D341Med (cell line): ENCODE measurements around the gene CREB5.

ENCODE experiments used
- DNase-seq: peaks from one replicate; pipeline ENCODE4 v3.0.0; 2012; ENCODE audit warnings: low spot score

Gene CREB5

DNA sequence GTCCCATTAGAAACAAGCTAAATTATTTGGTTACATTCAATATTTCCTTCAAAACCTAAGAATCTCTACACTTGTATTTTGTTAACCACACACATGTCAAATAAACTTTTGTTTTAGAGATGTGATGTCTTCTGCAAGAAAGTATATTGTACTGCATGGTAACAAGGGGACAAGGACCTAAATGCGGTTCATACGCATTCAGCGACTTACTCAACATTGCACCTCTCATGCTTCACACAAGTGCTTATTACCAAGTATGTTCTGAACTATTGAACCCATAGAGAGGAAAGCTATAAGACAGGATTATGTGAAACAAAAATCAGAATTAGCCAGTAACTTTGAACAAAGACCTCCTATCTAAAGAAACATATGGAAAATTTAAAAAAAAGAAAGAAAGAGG, 68.3 kb downstream of the CREB5 start:
- no peak for DNase-seq

DNA sequence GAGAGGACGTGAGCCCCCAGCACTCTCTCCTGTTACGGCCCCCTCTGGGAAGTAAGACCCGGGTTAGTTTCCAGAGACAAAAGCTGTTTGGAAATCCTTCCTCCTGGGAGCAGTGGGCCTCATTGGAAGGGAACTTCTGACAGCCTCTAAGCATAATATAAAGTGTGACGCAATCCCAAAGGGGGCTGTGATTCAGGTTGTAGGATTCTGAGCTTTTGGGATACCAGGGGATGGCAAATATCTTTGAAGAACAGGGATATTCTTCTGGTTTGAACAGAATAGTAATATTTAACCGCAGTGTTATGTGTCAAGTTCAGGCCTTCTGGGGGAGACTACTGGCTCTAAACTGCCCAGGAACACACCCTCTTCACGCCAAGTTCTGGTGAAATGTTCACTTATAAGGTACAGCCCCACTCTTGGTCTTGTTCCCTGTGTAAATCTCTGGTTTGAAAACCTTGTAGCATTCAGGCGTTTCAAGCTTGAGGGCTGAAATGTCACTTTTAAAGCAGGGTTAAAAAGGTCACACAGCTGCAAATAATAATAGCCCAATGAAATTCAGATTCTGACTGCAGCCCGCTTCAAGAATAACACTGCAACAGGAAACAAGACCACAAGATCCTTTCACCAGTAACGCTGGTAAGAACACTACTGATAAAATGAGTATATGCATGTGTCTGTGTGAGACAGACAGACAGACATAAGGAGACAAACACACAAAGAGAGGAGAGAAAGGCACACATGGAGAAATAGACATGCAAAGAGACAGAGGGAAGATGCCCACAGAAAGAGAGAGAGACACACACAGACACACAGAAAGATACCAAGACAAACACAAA, 69.0 kb downstream of the CREB5 start:
- no peak for DNase-seq

DNA sequence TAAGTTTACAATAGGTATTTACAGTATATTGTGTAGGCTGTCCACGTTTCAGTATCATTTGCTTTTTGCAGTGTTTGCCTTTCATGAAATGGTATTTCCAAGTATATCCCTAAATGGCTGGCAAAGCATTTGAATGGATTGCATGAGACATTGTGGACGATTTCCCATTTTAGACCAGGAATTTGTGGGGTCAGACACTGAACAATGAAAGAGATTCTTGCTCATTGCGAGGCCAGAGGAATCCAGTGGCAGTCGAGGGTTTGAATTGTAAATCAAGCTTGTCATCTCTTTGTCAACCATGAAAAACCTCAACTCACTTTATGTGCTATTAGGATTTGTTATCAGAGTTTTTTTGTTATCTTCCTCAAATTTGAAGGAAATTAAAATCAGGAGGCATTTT, 70.8 kb downstream of the CREB5 start:
- no peak for DNase-seq

DNA sequence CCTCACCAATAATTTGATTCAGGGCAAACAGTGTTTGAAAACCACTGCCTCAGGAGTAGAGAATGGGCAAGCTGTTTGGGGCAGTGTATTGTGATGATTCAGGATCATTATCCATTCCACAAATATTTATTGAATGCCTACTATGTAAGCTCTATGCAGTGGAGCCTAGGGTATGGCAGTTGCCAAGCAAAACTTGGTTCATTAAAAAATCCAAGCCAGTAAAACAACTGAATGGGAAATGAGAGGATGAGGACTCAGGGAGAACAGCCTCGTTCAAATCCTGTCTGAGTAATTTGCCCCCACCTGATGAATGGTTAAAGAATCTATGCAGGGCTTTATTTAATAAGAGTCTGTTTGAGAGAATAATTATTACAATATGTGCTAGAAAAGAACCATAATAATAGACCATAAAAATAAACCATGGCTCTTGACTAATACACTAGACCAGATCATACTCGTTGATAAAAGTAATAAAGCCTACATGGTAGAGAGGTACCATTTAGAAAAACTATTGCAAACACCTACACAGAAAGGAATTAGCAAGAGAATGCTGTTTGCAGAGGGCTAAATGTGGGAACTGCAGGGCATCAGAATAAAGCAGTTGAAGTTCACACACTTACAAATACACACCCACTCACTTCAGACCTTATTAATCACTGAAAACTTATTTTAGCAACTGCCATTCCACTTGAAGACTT, 71.7 kb downstream of the CREB5 start:
- DNase-seq: no peak

- DNase-seq: no peak
These were observed 72.3 kb downstream of the CREB5 start for GRCh38 chr7:28484606-28484935.

DNA sequence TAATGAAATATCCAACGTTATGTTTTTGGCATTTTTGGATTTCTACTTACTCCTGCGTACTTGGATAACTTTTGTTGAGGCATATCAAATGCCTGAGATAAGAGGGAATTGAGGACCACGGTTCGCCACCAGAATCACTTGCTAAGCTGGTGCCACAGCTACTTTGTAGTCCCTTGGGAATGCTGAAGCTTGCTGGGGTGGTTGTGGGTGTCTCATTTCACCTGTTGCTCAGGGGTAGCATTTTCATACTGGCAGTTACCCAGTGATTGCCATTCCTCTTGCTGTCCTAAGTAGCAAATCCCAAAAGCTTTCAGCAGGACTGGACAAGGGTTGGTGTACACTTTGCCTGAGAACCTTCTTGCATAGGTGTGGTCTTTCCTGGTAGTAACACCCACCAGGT, 75.2 kb downstream of the CREB5 start:
- no peak for DNase-seq

DNA sequence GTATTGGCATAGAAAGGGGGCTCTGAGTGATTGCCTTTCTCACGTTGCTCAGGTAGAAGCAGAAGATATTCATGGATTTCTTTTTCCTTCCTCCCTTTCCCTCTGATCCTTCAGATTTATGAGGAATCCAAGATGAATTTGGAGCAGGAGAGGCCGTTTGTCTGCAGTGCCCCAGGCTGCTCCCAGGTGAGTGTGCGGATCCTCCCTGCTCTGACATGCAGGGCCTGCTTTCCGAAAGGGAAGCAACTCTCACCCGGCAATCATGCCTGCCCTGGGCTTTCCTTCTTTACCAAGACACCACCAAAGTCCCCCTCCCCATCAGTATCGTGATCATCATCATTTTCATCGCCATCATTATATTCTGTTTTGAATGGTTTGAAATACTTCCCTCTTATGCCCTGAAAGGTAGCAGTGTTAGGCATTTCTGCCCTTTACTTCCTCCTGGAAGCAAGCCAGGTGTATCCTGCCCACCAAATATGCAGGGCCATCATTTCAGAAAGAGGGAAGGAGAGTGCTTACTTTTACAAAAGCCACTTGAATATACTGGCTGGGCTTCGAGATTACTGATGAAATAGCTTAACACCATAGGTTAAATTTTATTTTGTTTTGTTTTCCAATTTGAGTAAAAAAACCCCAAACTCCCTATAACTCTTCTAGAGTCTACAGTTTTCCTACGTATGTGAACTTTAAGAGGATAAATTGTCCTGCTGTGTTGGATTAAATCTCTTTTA, 75.9 kb downstream of the CREB5 start:
- DNase-seq: no peak

GRCh38 chr7:28490831-28491230, 78.5 kb downstream of the CREB5 start:
- DNase-seq: no peak

DNA sequence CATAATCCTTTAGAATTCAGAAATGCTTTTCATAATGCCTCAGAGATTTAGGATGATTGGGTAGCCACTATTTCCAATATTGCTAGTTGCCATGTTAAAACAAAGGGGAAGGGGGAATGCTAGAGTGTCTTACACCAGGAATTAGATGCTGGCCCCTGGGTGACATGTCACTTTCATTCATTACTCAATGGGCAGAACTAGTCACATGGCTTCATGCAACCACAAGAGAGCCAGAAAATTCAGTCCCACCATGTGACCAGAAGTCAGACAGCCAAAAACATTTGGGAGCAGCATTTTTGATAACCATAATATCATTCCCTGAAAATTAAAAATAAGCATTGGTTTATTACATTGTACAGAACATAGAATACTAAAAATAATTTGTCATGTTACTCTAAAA, 81.2 kb downstream of the CREB5 start:
- DNase-seq: no peak

- no peak for DNase-seq
These were observed 84.7 kb downstream of the CREB5 start for GRCh38 chr7:28497009-28497408.

DNA sequence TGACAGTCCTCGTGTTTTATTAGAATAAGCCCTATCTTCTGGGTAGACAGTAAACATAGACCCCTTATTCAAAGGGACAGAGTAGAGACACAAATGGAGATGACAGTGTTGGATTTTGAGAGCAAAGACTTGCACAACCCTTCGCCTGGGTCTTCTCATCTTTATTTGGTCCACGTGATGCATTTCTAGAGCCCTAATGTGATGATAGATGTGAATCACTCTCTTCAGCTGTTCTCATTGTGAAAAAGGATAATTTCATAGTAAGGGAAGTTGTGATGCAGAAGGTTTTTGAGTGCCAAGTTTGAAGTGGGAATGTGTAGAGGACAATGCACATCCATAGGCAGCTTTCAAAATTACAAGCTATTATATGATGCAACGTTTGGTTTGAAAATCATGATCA, 86.3 kb downstream of the CREB5 start:
- DNase-seq: no peak

- DNase-seq: no peak
These were observed 87.8 kb downstream of the CREB5 start for GRCh38 chr7:28500138-28500537.

DNA sequence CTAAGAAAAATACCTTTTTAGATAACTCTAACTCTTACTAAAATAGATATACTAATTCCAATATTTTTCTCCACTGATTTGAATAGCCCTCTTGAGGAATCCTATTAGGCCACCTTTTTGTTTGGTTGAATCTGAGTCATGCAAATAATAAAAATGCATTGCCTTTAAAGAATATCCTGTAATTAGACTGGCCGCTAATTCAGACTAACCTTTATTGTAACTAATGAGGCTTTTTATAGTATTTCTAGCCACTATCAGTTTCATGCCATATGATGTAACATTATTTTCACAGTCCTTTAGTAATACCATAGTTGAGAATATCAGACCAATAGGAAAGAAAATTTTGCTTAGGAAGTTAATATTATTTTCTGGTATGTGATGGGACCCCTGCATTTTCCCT, 90.1 kb downstream of the CREB5 start:
- no peak for DNase-seq

- DNase-seq: no peak
These were observed 91.1 kb downstream of the CREB5 start for GRCh38 chr7:28503396-28503795.

DNA sequence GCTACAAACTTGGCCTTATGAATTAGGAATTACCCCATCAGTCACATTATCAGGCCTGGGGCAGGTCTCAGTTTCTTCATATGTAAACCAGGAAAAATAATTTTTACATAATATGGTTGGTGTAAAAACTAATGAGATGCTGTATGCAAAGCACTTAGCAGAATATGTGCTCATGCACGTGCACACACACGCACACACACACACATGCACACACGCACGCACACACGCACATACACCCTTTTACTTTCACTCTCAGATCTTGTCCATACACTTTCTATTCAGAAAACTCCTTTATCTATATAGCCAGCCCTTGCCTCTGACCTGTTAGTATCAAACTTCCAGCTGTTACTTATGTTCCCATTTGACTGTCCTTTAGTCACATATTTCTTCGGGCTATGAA, 92.7 kb downstream of the CREB5 start:
- no peak for DNase-seq

DNA sequence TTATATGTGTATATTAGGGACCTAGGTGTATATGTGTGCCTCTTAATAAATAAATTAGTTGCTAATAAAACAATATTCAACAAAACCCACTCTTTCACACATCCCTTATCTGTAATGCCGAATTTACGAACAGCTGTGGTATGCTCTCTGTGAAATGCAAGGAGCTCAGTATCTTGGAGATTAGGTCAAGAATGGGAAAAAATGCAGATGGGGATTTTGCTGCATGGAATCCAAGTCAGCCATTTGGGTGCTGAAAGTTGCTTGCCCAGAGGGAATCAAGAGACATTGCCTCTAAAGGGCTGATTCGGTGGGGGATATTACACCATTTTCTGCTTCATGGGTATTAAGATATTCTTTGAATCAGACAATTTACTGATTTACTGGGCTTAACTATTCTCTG, 93.5 kb downstream of the CREB5 start:
- DNase-seq: no peak

GRCh38 chr7:28507525-28508282, 95.4 kb downstream of the CREB5 start:
- no peak for DNase-seq

- no peak for DNase-seq
These were observed 97.1 kb downstream of the CREB5 start for GRCh38 chr7:28509251-28510025.

DNA sequence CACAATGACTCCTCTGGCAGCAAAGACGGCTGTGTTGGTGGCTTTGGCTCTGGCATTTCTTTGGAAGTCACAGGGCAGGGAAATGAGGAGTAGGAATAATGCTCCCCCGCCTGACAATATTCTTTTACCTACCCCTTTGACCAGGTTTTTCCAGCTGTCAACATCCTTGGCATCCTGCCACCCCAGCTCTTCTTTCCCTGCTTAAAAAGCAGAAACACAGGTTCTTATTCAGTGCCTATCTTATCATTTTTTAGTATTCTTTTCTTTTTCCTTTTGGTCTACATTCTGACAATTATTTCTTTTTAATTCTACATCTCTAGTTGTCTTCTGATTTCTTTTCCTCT, 97.7 kb downstream of the CREB5 start:
- no peak for DNase-seq

DNA sequence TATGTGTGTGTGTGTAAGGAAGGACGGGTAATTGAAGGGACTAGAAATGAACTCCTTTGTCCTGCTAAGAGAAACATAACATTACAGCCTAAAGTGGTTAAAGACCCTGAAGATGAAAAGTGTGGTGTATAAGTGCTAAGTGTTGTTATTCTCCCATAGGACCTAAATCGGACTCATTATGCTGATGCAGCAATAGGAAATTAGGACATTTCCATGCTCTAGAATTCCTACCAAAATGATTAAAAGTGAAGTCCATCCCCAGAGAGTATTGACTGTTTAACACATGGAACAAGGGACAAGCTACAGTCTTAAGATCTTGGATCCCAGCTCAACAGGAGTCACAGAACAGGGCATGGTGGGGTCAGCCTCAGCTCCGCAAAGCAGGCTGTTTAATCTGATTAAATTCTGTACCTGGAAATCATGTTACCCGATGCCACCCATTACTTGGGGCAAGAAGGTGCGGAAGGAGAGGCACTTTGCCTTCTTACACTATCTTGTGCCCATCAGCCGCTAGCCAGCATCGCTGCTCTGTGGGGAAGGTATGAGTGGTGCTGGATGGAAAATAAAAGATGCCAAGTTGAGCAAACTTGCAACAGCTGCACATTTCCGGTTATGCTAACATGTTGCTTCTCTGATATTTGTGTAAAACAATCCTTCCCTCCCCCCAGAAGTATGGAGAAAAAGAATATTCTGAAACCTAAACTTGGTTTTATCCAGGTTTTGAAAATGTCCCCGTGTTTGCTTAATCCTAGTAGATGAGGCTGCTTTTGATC, 100.5 kb downstream of the CREB5 start:
- DNase-seq: no peak
